Urinary bladder (tissue), 4 donors: ENCODE data around the gene CPNE5. TPM values are rescaled to one million over a fixed set of nuclear protein-coding genes. Genes with fewer than 3 reads are reported as not detected.
"Not testable (repeated sequence)": the region's sequence is repeated elsewhere in the genome, so short reads cannot be mapped to it uniquely, and the experiment has no call there.

Experiments used
- DNase-seq: peaks from one replicate; pipeline ENCODE4 v3.0.0-alpha.2; 2015; ENCODE audit errors: extremely low spot score
- H3K27ac ChIP-seq: one replicate; pipeline ENCODE4 v1.5.1; 2013; ENCODE audit warnings: low read depth, mild to moderate bottlenecking, moderate library complexity
- H3K36me3 ChIP-seq: one replicate; pipeline ENCODE4 v1.6.1; 2013; ENCODE audit warnings: mild to moderate bottlenecking, moderate library complexity; ENCODE audit not compliant: insufficient read depth
- H3K4me1 ChIP-seq: one replicate; pipeline ENCODE4 v1.6.1; 2013; ENCODE audit warnings: mild to moderate bottlenecking, moderate library complexity; ENCODE audit not compliant: insufficient read depth
- H3K4me3 ChIP-seq: one replicate; pipeline ENCODE4 v1.5.1; 2013; ENCODE audit warnings: low read depth, low read length
- WGBS: extraction: QIAGEN DNeasy Blood & Tissue Kit; methylation state at CpG from one replicate; pipeline ENCODE4 v1.1.7; 2013; 5-methylcytosine and 5-hydroxymethylcytosine counted together
- polyA plus RNA-seq: library from polyadenylated mRNA; stranded (reverse); fragments of 200-250 nt; gene quantifications from one replicate; pipeline ENCODE4 v1.2.3, GENCODE V29; 2013
- total RNA-seq: library from RNA; depleted of rRNA; stranded (reverse); fragments of >200 nt; gene quantifications from one replicate; pipeline ENCODE4 v1.2.3, GENCODE V29; 2014
- donor health status: healthy with polysubstance abuse.
- donor health status: healthy.

Gene CPNE5
- total and polyA plus RNA-seq, 2 donors: 3.3 to 4.5 TPM

DNA sequence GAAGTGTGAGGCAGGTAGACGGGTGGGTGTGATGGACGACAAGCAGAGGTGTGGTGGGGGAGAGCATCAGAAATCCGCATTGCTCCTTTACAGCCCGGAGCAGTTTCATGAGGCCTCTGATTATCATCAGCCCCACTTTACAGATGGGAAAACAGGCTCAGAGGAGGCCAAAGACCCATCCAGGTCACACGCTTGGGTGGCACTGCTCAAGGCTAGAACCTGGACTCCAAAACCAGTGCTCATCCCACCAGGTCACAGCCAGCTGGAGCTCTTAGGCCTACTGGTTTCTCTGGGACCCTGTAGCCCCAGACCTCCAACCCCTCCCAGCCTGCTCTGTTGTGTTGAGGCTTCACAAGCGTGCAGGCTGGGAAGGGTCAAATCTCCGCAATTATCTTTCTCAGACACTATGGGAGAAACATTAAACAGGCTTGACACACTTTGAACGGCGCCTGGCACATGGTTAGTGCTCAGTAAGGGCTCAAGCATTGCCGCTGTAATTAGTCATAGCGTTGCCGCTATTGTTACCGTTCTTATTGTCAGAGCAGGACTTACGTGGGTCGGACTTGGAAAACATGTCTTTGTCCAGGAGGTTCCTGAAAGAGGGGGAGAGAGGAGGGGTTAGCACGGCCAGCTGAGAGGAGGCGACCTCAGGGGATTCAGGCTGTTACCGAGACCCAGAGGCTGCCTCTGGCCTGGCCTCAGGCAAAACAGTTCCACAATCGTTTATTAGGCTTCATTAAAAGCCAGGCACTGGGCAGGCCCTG lies 16.6 kb downstream of the CPNE5 start:
- Histone ChIP-seq H3K4me1 (no peaks in the 10 kb centered on the region), H3K36me3 (no peaks in the 10 kb centered on the region), H3K27ac (no peak overlapping the region), H3K4me3 (no peak overlapping the region)
- 83% methylated on average over 19 of the region's 19 CpGs for WGBS
- no peak for DNase-seq

- 87% methylated on average over 14 of the region's 14 CpGs for WGBS
- Histone ChIP-seq H3K4me1 (no peaks in the 10 kb centered on the region), H3K36me3 (no peaks in the 10 kb centered on the region), H3K27ac (no peak overlapping the region), H3K4me3 (no peak overlapping the region)
- DNase-seq: no peak
Measured at GRCh38 chr6:36821581-36822335, 17.5 kb downstream of the CPNE5 start.

- Histone ChIP-seq H3K27ac (no peak overlapping the region), H3K4me3 (no peak overlapping the region), H3K36me3 (no peaks in the 10 kb centered on the region), H3K4me1 (no peaks in the 10 kb centered on the region)
- 76% methylated on average over 12 of the region's 12 CpGs for WGBS
- DNase-seq: no peak
Measured at GRCh38 chr6:36820700-36821580, 18.3 kb downstream of the CPNE5 start.

DNA sequence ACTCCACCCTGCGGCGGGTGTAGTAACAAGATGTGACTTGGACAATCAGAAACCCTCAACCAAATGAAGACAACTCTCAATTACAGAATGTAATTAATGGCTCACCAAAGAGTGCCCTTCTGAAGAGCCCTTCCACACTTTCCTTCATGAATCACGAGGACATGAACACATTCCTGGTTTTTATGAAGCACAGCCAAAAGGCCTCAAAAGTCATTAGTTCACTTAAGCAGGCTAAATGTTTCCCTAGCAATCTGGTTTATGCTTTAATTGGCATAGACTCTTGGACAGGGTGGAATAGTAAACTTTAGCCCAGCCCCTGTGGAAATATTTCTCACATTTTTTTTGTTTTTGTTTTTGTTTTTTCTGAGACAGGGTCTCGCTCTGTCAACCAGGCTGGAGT lies 20.5 kb downstream of the CPNE5 start:
- Histone ChIP-seq H3K4me3 (no peak overlapping the region), H3K36me3 (no peaks in the 10 kb centered on the region), H3K27ac (no peak overlapping the region), H3K4me1 (no peaks in the 10 kb centered on the region)
- 93% methylated on average over 4 of the region's 4 CpGs for WGBS
- no peak for DNase-seq

GRCh38 chr6:36817847-36818246 lies 21.4 kb downstream of the CPNE5 start:
- no peaks in the 10 kb centered on the region for H3K4me1 ChIP-seq
- H3K36me3 ChIP-seq: no peaks in the 10 kb centered on the region
- H3K27ac ChIP-seq: no peak overlapping the region
- no peak for DNase-seq
- 85% methylated on average over 3 of the region's 3 CpGs for WGBS
- H3K4me3 ChIP-seq: no peak overlapping the region

DNA sequence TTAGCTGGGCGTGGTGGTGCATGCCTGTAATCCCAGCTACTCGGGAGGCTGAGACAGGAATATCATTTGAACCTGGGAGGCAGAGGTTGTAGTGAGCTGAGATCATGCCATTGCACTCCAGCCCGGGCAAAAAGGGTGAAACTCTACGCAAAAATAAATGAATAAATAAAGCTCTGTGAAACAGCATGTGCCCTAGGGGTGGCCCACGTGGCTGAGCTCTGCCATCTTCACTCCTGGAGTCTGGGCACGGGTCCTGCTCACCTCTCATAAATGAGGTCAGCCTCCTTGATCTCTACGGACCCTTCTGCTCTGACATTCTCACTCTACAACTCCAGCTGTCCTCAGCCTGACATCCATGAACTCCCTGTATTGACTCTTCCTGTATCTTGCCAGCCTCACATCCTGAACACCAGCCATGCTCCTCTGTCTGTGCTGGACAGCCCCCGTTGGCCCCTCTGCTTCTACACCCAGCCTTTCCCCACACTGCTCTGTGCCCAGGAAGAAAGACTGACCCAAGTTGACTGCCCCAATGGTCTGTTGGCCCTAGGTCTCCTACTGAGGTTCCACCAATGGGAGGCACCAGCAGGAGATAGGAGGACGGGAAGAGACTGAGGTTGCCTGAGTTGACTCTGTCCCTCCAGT lies 21.9 kb downstream of the CPNE5 start:
- 92% methylated on average over 9 of the region's 9 CpGs for WGBS
- DNase-seq: no peak

GRCh38 chr6:36815962-36816735 lies 23.1 kb downstream of the CPNE5 start:
- DNase-seq: no peak
- 82% methylated on average over 7 of the region's 7 CpGs for WGBS
- Histone ChIP-seq H3K4me3 (no peak overlapping the region), H3K27ac (no peak overlapping the region), H3K4me1 (no peaks in the 10 kb centered on the region), H3K36me3 (no peaks in the 10 kb centered on the region)

More for the DNA sequence above, 21.9 kb downstream of the CPNE5 start:
- Histone ChIP-seq H3K4me1 (no peaks in the 10 kb centered on the region), H3K4me3 (no peak overlapping the region), H3K36me3 (no peaks in the 10 kb centered on the region), H3K27ac (no peak overlapping the region)

GRCh38 chr6:36814249-36814648 lies 25.0 kb downstream of the CPNE5 start:
- Histone ChIP-seq H3K27ac (no peak overlapping the region), H3K4me1 (no peaks in the 10 kb centered on the region), H3K36me3 (no peaks in the 10 kb centered on the region), H3K4me3 (no peak overlapping the region)
- DNase-seq: no peak
- 83% methylated on average over 7 of the region's 7 CpGs for WGBS

GRCh38 chr6:36813526-36813925 lies 25.7 kb downstream of the CPNE5 start:
- 79% methylated on average over 3 of the region's 3 CpGs for WGBS
- no peak overlapping the region for H3K4me3 ChIP-seq
- no peaks in the 10 kb centered on the region for H3K36me3 ChIP-seq
- no peak for DNase-seq
- H3K27ac ChIP-seq: no peak overlapping the region
- no peaks in the 10 kb centered on the region for H3K4me1 ChIP-seq

DNA sequence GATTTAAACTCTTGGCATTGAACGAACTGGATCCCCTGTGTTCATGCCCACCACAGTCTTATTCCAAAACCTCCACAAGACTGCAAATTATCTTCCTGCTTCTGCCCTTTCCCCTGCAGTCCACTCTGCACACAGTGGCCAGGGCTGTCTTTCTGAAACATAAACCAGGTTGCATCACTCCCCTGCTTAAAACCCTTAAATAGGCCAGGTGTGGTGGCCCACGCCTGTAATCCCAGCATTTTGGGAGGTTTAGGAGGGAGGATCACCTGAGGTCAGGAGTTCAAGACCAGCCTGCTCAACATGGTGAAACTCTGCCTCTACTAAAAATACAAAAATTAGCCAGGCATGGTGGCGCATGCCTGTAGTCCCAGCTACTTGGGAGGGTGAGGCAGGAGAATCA lies 26.2 kb downstream of the CPNE5 start:
- not testable (repeated sequence) for H3K36me3 ChIP-seq, H3K27ac ChIP-seq, DNase-seq, H3K4me1 ChIP-seq, H3K4me3 ChIP-seq
- WGBS: 93% methylated on average over 3 of the region's 3 CpGs

DNA sequence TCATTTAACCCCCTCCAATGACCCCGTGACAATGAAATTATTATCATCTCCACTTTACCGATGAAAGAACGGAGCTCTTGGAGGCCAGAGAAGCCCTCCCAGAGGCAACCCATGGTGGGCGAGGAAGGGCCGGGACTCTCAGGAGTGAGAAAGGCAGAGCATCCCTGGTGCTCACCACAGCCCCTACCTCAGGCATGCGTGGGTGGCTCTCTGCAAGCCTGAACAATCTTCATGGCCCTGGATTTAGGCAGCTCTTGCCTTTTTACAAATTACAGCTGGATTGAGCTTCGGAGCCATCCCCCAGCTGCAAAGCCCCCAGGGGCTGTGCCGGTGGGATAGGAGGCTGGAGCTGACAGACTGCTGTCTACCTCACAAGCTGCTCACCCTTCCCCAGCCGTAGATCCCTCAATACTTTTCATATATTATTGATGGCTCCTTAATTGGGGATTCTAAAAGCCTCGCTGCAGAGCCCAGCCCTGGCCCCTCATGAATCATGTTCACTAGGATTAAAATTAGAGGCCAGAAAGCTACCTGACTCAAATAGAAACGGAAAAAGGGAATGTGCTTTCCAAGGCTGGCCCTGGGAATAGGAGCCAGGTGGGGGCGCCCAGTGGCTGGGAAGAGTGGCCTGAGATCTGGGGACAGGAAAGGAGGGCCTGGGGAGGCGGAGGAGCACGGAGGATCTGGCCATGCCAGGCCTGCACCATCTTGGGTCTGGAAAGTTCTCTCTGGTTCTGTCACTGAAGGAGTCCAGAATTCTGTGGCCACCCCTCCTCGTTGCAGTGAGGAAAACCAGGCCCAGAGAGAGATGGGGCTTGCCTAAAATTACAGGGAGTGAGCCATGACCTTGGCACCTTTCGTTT lies 29.1 kb downstream of the CPNE5 start:
- WGBS: 86% methylated on average over 16 of the region's 16 CpGs
- no peak for DNase-seq
- H3K4me1 ChIP-seq: no peaks in the 10 kb centered on the region
- H3K27ac ChIP-seq: no peak overlapping the region
- H3K4me3 ChIP-seq: no peak overlapping the region
- H3K36me3 ChIP-seq: no peaks in the 10 kb centered on the region

DNA sequence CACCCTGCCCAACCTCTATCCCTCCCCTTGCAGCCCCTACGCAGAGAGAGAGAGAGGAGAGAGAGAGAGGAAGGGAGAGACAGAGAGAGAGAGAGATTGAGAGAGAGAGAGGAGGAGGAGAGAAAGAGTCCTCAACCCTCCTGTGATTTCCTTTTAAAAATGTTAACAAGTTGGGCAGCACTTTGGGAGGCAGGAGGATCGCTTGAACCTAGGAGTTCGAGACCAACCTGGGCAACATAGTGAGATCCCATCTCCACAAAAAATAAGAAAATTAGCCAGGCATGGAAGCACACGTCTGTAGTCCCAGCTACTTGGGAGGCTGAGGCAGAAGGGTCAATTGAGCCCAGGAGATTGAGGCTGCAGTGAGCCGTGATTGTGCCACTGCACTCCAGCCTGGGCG lies 30.1 kb downstream of the CPNE5 start:
- no peaks in the 10 kb centered on the region for H3K4me1 ChIP-seq
- no peak overlapping the region for H3K4me3 ChIP-seq
- H3K27ac ChIP-seq: no peak overlapping the region
- DNase-seq: no peak
- H3K36me3 ChIP-seq: no peaks in the 10 kb centered on the region
- WGBS: 94% methylated on average over 6 of the region's 6 CpGs
